ENCODE data around the gene ACAA1. TPM values are rescaled to one million over a fixed set of nuclear protein-coding genes. Genes with fewer than 3 reads are reported as not detected.
A peak's percentile ranks its signal among the peaks of the same experiment; 100 is the strongest.

The ACAA1 gene
- total and polyA plus RNA-seq, 9 of the 15 experiments (the other 6 are each of a cell fraction or from before 2014, with no cell fraction given) = 4.0 to 88.9 (median 57.2) TPM

GRCh38 chr3:38136777-38137614 lies at the start of gene ACAA1 (continued):
- TF ChIP-seq DLX4 (CRISPR knock-in tag; IDR thresholded peaks at IDR 0.05) (no peak), SP1 (CRISPR knock-in tag; IDR thresholded peaks at IDR 0.05) (peak; percentile 95), COPS2 (conservative IDR thresholded peaks at IDR 0.05) (no peak), MAFK (IDR thresholded peaks at IDR 0.05; ENCODE audit: low read length) (no peak), TBL1XR1 (IDR thresholded peaks at IDR 0.05; ENCODE audit: low read length in 2 of 2) (0 out of 4 replicates have a peak, but pooled peaks of 1 of the 2 experiments have one; percentile 15), ZBTB49 (CRISPR knock-in tag; IDR thresholded peaks at IDR 0.05; ENCODE audit: borderline replicate concordance) (no peak), MCM2 (IDR thresholded peaks at IDR 0.05; ENCODE audit: low read depth) (no peak), MTF1 (CRISPR knock-in tag; IDR thresholded peaks at IDR 0.05; ENCODE audit: borderline replicate concordance) (no peak), ZNF146 (CRISPR knock-in tag; IDR thresholded peaks at IDR 0.05; ENCODE audit: unreplicated experiment) (no peak), ZNF76 (CRISPR knock-in tag; IDR thresholded peaks at IDR 0.05; ENCODE audit: borderline replicate concordance) (0 out of 2 replicates have a peak, but pooled peaks have one; percentile 70), ZNF347 (CRISPR knock-in tag; IDR thresholded peaks at IDR 0.05; ENCODE audit: low read depth) (no peak), TEAD4 (IDR thresholded peaks at IDR 0.05; ENCODE audit: low read length) (0 out of 2 replicates have a peak, but pooled peaks have one; percentile 16), TEAD4 (CRISPR knock-in tag; IDR thresholded peaks at IDR 0.05; ENCODE audit: borderline replicate concordance) (no peak), NFXL1 (CRISPR knock-in tag; IDR thresholded peaks at IDR 0.05) (no peak), LARP7 (IDR thresholded peaks at IDR 0.05) (no peak), ZNF551 (CRISPR knock-in tag; IDR thresholded peaks at IDR 0.05) (no peak), CCNT2 (IDR thresholded peaks at IDR 0.05; ENCODE audit: borderline replicate concordance, extremely low read depth, insufficient read length, low read depth, low read length) (peak; percentile 64), CBX3 (IDR thresholded peaks at IDR 0.05; ENCODE audit: borderline replicate concordance in 1 of 2, low read length in 2 of 2) (no peak; a peak in 1 of 3 replicates), SAFB (IDR thresholded peaks at IDR 0.05; ENCODE audit: borderline replicate concordance, low read depth, low read length) (no peak), ZNF277 (CRISPR knock-in tag; IDR thresholded peaks at IDR 0.05; ENCODE audit: borderline replicate concordance) (no peak), IRF1 (CRISPR knock-in tag; IDR thresholded peaks at IDR 0.05; ENCODE audit: borderline replicate concordance) (no peak), HIVEP1 (CRISPR knock-in tag; IDR thresholded peaks at IDR 0.05) (no peak), RNF2 (IDR thresholded peaks at IDR 0.05) (no peak), ZNF311 (CRISPR knock-in tag; IDR thresholded peaks at IDR 0.05) (no peak)

All from K562 (cell line).